NT2/D1 (cell line): ENCODE data around the gene PLCB4.

Experiments used
- DNase-seq: peaks from one replicate; pipeline ENCODE4 v3.0.0-alpha.2; 2011; ENCODE audit warnings: low read depth, low spot score
- H3K27me3 ChIP-seq: 2 replicates; pipeline ENCODE4 v1.6.0; 2011; ENCODE audit warnings: mild to moderate bottlenecking; ENCODE audit not compliant: insufficient read length, insufficient read depth
- H3K36me3 ChIP-seq: 2 replicates; pipeline ENCODE4 v1.6.1; 2011; ENCODE audit warnings: mild to moderate bottlenecking, low read length, mixed read lengths; ENCODE audit not compliant: insufficient read depth, insufficient read length
- H3K4me1 ChIP-seq: 2 replicates; pipeline ENCODE4 v1.5.1; 2011; ENCODE audit not compliant: insufficient read depth, insufficient read length
- H3K4me3 ChIP-seq: 2 replicates; pipeline ENCODE4 v1.5.1; 2011; ENCODE audit warnings: low read depth; ENCODE audit not compliant: insufficient read length
- H3K9ac ChIP-seq: 2 replicates; pipeline ENCODE4 v1.6.0; 2011; ENCODE audit warnings: low read depth; ENCODE audit not compliant: insufficient read length
- H3K9me3 ChIP-seq: 2 replicates; pipeline ENCODE4 v1.5.1; 2011; ENCODE audit warnings: mild to moderate bottlenecking, low read length; ENCODE audit not compliant: insufficient read depth
- SUZ12 ChIP-seq: IDR thresholded peaks from 2 replicates; pipeline ENCODE4 v1.6.1; 2011; ENCODE audit not compliant: insufficient read length, insufficient read depth; ENCODE audit errors: extremely low read depth
- YY1 ChIP-seq: IDR thresholded peaks from 2 replicates; pipeline ENCODE4 v1.6.1; 2011; ENCODE audit not compliant: insufficient read length, insufficient read depth
- ZNF274 ChIP-seq: IDR thresholded peaks from 2 replicates; pipeline ENCODE4 v1.6.1; 2011; ENCODE audit warnings: mild to moderate bottlenecking, low read depth, low read length

The PLCB4 gene

DNA sequence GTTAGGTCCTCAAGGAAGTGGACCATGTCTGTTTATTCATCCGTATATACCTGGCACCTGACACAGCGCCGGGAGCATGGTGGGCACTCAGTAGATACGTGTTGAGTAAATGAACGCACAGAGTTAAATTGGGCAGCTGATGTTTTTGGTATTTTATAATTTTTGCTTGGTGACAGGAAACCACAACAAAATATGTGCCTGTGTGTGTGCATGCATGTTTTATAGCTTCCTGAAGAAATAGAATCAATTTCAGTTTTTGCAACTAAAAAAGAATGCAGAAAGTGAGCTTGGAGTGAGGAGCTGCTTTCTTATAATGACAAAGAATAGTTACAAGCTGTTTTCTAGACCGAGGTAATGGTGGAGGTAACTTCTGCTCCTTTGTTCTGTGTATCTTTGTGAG lies 91.4 kb downstream of the PLCB4 start:
- Histone ChIP-seq H3K9ac (no peak overlapping the region), H3K27me3 (no peaks in the 10 kb centered on the region), H3K4me1 (no peaks in the 10 kb centered on the region), H3K36me3 (no peaks in the 10 kb centered on the region), H3K9me3 (no peaks in the 10 kb centered on the region), H3K4me3 (no peak overlapping the region)
- no peak for DNase-seq
- TF ChIP-seq YY1 = no peak
- TF ChIP-seq SUZ12 = no peak
- TF ChIP-seq ZNF274 = no peak

DNA sequence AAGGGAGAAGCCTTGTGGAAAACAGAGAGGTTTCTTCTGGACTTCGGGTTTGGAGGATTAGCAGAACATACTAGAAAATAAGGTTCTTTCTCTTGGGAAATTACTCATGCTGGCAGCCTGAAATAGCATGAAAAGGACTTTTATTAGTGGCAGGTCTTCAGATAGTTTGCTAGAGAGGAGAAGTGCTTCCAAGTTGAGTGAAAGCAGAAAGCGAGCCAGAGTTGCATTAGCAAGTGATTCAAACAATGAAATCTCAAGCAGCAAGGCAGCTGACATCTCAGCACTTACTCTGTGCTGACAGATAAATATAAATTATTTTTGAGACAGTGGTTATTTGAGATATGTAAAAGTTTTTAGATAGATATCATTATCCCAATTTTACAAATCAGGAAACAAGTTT lies 91.9 kb downstream of the PLCB4 start:
- no peak overlapping the region for H3K4me3 ChIP-seq
- H3K36me3 ChIP-seq = no peaks in the 10 kb centered on the region
- H3K9ac ChIP-seq = no peak overlapping the region
- no peaks in the 10 kb centered on the region for H3K27me3 ChIP-seq
- TF ChIP-seq YY1 = no peak
- TF ChIP-seq SUZ12 = no peak
- TF ChIP-seq ZNF274 = no peak
- DNase-seq = no peak
- no peaks in the 10 kb centered on the region for H3K9me3 ChIP-seq
- no peaks in the 10 kb centered on the region for H3K4me1 ChIP-seq

DNA sequence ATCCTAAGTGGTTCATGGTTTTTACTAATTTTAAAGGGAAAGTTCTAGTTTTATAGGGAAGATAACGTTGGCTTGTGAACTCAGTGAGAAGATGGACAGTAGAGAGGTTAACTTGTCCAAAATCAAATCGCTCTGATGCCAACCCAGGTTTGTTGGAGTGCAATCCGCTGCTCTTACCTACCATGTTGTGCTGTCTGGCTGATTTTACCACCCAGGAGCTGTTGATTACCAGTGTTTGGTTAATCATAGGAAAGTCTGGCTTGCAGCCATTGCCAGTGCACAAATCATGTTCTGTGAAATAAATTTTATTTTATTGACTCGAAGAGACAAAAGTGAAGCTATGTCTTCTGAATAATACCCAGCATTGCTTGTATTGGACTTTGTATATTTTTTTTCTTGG lies 92.4 kb downstream of the PLCB4 start:
- no peak overlapping the region for H3K9ac ChIP-seq
- DNase-seq = no peak
- H3K36me3 ChIP-seq = no peaks in the 10 kb centered on the region
- peaks cover 2% of the 10 kb centered on the region for H3K4me1 ChIP-seq
- no peaks in the 10 kb centered on the region for H3K27me3 ChIP-seq
- TF ChIP-seq YY1 (no peak), ZNF274 (no peak), SUZ12 (no peak)
- no peaks in the 10 kb centered on the region for H3K9me3 ChIP-seq
- H3K4me3 ChIP-seq = no peak overlapping the region

DNA sequence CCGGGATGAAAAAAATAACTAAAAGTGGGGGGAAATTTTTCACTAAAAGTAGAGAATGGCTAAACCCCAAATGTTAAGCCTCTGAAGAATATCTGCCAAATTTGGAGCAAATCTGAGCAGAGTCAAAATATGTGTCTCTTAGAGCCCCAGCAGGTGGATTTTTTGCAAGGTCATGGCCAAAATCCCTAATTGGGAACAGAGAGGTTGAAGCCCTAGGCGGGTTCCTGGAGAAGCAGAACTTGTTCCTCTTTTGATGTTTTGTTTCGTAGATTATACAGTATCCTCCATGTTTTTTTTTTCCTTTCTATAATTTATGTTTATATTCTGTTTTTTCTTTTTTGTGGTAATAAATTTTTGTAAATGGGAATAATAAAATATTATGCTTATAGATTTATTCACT lies 94.4 kb downstream of the PLCB4 start:
- Histone ChIP-seq H3K36me3 (no peaks in the 10 kb centered on the region), H3K9ac (no peak overlapping the region), H3K4me1 (peaks cover 2% of the 10 kb centered on the region), H3K4me3 (no peak overlapping the region), H3K9me3 (no peaks in the 10 kb centered on the region), H3K27me3 (no peaks in the 10 kb centered on the region)
- TF ChIP-seq SUZ12 = no peak
- no peak for TF ChIP-seq ZNF274
- no peak for TF ChIP-seq YY1
- no peak for DNase-seq

DNA sequence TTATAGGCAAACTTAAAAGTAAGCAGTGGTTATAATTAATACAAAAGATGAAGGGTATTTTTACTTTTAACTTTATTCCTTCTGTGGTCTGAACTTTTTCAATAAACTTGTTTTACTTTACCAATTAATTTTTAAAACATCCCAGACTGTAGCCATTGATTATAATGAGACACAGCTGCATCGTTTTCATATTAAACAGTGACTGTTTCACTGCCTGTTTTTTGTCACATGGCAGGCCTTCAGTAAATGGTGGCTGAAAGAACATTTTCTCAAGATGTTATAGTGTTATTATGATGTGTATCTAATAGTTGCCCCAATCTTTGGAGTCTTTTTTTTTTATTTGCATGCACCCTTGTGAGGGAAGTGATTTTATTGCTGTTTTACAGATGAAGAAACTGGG lies 95.1 kb downstream of the PLCB4 start:
- Histone ChIP-seq H3K9me3 (no peaks in the 10 kb centered on the region), H3K4me1 (peaks cover 2% of the 10 kb centered on the region), H3K36me3 (no peaks in the 10 kb centered on the region), H3K9ac (no peak overlapping the region), H3K4me3 (no peak overlapping the region), H3K27me3 (no peaks in the 10 kb centered on the region)
- DNase-seq = no peak
- TF ChIP-seq ZNF274 (no peak), YY1 (no peak), SUZ12 (no peak)

DNA sequence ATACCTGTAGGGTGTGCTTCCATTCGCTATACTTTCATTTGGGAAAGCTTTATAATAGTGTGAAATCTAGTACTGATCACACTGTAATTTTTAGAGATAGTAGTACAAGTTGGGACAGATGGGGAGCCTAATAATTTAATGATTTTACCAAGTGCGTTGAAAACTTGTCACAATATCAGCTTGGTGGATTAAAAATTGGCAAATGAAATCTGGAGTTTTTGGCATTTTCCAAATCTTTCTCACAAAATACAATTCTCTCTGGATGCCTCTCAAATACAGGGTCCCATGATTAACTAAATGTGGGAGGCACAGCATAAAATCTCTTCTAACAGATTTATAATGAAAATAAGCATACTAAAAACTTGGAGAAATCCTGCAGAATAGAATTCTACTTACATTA lies 96.4 kb downstream of the PLCB4 start:
- TF ChIP-seq SUZ12 = no peak
- no peak for TF ChIP-seq YY1
- no peak for TF ChIP-seq ZNF274
- Histone ChIP-seq H3K36me3 (no peaks in the 10 kb centered on the region), H3K9me3 (no peaks in the 10 kb centered on the region), H3K4me3 (no peak overlapping the region), H3K4me1 (peaks cover 2% of the 10 kb centered on the region), H3K27me3 (no peaks in the 10 kb centered on the region), H3K9ac (no peak overlapping the region)
- DNase-seq = no peak

DNA sequence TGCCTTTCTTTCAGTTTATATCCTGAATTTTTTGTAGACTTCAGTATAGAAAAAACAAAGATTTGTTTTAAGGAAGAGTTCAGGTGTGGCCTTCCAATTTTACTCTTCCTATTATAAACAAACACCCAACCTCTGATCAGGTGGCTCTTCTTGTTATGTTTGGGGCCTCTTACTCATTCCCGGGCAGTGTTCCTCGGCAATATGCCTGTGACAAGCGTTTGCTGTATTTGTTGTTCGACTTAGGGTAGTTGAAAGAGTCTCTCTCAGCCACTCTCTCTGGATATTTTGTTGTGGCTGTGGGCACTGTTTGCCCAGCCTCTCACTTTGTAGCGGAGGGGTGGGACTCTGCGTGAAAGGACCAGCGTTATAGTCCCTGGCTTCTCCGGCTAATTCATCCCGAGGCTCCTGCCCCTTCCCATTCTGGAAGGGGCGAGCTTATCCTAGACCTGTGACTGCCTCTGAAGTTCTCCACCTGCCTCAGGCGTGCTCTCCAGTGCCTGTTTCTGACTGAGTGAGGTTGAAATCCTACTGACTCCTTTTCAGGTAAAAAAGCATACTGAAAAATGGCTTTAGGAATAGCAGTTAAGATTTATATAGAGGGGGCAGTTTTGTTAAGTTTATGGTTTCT lies 97.4 kb downstream of the PLCB4 start:
- H3K9me3 ChIP-seq = no peaks in the 10 kb centered on the region
- H3K4me3 ChIP-seq = no peak overlapping the region
- no peak for TF ChIP-seq YY1
- TF ChIP-seq SUZ12 = no peak
- TF ChIP-seq ZNF274 = no peak
- H3K36me3 ChIP-seq = no peaks in the 10 kb centered on the region
- peaks cover 2% of the 10 kb centered on the region for H3K4me1 ChIP-seq
- no peak for DNase-seq
- no peak overlapping the region for H3K9ac ChIP-seq
- H3K27me3 ChIP-seq = no peaks in the 10 kb centered on the region

DNA sequence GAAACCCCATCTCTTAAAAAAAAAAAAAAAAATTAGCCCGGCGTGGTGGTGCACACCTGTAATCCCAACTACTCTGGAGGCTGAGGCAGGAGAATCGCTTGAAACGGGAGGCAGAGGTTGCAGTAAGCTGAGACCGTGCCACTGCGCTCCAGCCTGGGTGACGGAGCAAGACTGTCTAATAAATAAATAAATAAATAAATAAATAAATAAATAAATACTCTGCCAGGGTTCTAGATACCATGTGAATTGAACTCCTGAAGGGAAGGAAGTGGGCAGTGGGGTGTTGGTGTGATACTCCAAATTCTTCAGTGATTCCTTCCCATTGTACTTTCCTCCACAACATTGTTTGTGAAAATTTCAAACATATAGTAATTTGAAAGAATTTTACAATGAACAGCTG lies 100.5 kb downstream of the PLCB4 start:
- H3K4me1 ChIP-seq = peaks cover 2% of the 10 kb centered on the region
- no peak overlapping the region for H3K9ac ChIP-seq
- no peak for DNase-seq
- H3K9me3 ChIP-seq = no peaks in the 10 kb centered on the region
- no peak for TF ChIP-seq SUZ12
- no peak for TF ChIP-seq YY1
- no peak for TF ChIP-seq ZNF274
- no peaks in the 10 kb centered on the region for H3K27me3 ChIP-seq
- H3K36me3 ChIP-seq = no peaks in the 10 kb centered on the region
- H3K4me3 ChIP-seq = no peak overlapping the region
